Caco-2 (cell line): Measurements from ENCODE around the gene ADGRG3. TPM values are rescaled to one million over a fixed set of nuclear protein-coding genes. Genes with fewer than 3 reads are reported as not detected.

Source experiments
- BruUV-seq: library from RNA; stranded (reverse); fragments of 400-500 nt; replicated peaks from 2 replicates; lab custom pipeline; 2021; lab: Mats Ljungman, UMichigan
- CTCF ChIA-PET: fragments of 300-600 bp; sonication (Branson Sonifier 250); formaldehyde crosslinking; loops from one replicate; lab custom pipeline; 2022; ENCODE audit warnings: antibody characterized with exemption; lab: Charles Lee
- POLR2A ChIA-PET: fragments of 300-600 bp; sonication (Branson Sonifier 250); formaldehyde crosslinking; loops from one replicate; lab custom pipeline; 2022; ENCODE audit warnings: antibody characterized with exemption; lab: Charles Lee
- DNase-seq, 2 experiments: peaks; one replicate each; pipeline versions ENCODE4 v3.0.0 to v3.0.0-alpha.2; 2020 to 2022
- H3K27me3 ChIP-seq: replicated peaks from 2 replicates; pipeline ENCODE4 v1.6.0; 2011; ENCODE audit warnings: low read length; ENCODE audit not compliant: control insufficient read depth, insufficient read depth
- H3K36me3 ChIP-seq: 2 replicates; pipeline ENCODE4 v1.5.1; 2011; ENCODE audit warnings: low read length; ENCODE audit not compliant: control insufficient read depth, insufficient read depth
- H3K4me1 ChIP-seq: fragments of 250-450 bp; sonication (Bioruptor Pico); 2 replicates; pipeline ENCODE4 v1.5.1; 2020; ENCODE audit warnings: mild to moderate bottlenecking
- H3K4me3 ChIP-seq: 2 replicates; pipeline ENCODE4 v1.5.1; 2011; ENCODE audit warnings: low read depth, mild to moderate bottlenecking, control low read depth, low read length
- H3K9me3 ChIP-seq: fragments of 250-450 bp; sonication (Bioruptor Pico); 2 replicates; pipeline ENCODE4 v1.5.1; 2020; ENCODE audit warnings: mild to moderate bottlenecking, moderate library complexity
- H3K27ac Mint-ChIP-seq: one replicate; pipeline ENCODE4 v1.8.0; 2022; ENCODE audit warnings: mixed read lengths; ENCODE audit not compliant: unreplicated experiment
- H3K27me3 Mint-ChIP-seq: one replicate; pipeline ENCODE4 v1.8.0; 2022; ENCODE audit warnings: mixed read lengths; ENCODE audit not compliant: insufficient read depth, unreplicated experiment
- H3K36me3 Mint-ChIP-seq: one replicate; pipeline ENCODE4 v1.8.0; 2022; ENCODE audit warnings: mild to moderate bottlenecking, mixed read lengths; ENCODE audit not compliant: insufficient read depth, unreplicated experiment
- H3K4me1 Mint-ChIP-seq: one replicate; pipeline ENCODE4 v1.8.0; 2022; ENCODE audit warnings: low read depth, mixed read lengths; ENCODE audit not compliant: unreplicated experiment
- H3K4me3 Mint-ChIP-seq: one replicate; pipeline ENCODE4 v1.8.0; 2022; ENCODE audit warnings: mild to moderate bottlenecking, moderate library complexity, mixed read lengths; ENCODE audit not compliant: unreplicated experiment
- H3K9me3 Mint-ChIP-seq: one replicate; pipeline ENCODE4 v1.8.0; 2022; ENCODE audit warnings: mixed read lengths; ENCODE audit not compliant: unreplicated experiment
- intact Hi-C: fragments of 100-400 bp; cut with micrococcal nuclease; formaldehyde crosslinking; loops from one replicate; pipeline ENCODE4 v1.10.0; 2022; ENCODE audit not compliant: unreplicated experiment
- total RNA-seq: library from RNA; stranded (reverse); gene quantifications from 2 replicates; pipeline ENCODE4 v1.2.3, GENCODE V29; 2022
- TF ChIP-seq, protein P1 (sequence below), 2 experiments: fragments of 200-600 bp in 1 of 2; IDR thresholded peaks; 1 replicate in 1 of 2; 2 replicates in 1 of 2; pipeline versions ENCODE4 v1.5.1 to v1.8.0; 2011 to 2022; ENCODE audit warnings: antibody characterized with exemption in 1 of 2, control low read depth in 1 of 2, inconsistent platforms in 1 of 2, low read depth in 1 of 2, low read length in 1 of 2, mild to moderate bottlenecking in 1 of 2, moderate library complexity in 1 of 2; ENCODE audit not compliant: insufficient read depth in 1 of 2, severe bottlenecking in 1 of 2, unreplicated experiment in 1 of 2

The ADGRG3 gene
- total RNA-seq, 1 experiment from 2014 or later, result 0.25 TPM

DNA sequence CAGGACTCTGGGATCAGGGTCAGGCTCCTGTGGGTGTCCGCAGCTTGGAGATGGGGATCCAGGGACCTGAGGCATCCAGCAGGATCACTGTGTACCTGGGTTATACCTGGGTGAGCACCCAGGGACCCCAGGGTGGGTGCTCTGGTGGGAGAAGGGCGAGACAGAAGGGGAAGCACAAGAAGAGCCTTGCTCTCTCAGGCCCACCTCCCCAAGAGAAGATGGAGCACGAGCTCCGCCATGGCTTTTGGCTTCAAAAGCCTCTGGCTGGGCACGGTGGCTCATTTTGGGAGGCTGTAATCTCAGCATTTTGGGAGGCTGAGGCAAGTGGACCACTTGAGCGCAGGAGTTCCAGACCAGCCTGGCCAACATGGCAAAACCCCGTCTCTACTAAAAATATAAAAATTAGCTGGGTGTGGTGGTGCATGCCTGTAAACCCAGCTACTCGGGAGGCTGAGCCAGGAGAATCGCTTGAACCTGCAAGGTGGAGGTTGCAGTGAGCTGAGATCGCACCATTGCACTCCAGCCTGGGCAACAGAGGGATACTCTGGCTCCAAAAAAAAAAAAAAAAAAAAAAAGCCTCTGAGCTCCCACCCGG is 35.4 kb downstream of the ADGRG3 start:
- DNase-seq, result peak in 1 of 2 experiments; percentile 20
- no TSS peak for BruUV-seq
- no peak overlapping the region for H3K4me3 ChIP-seq
- Mint-ChIP-seq H3K27ac (peak overlapping the region; percentile 87), H3K27me3 (no peaks in the 10 kb centered on the region), H3K4me1 (peaks cover 35% of the 10 kb centered on the region), H3K36me3 (no peaks in the 10 kb centered on the region), H3K4me3 (peak overlapping the region; percentile 64), H3K9me3 (peaks cover 15% of the 10 kb centered on the region)
- H3K27me3 ChIP-seq, result no peaks in the 10 kb centered on the region
- no peaks in the 10 kb centered on the region for H3K9me3 ChIP-seq
- intact Hi-C loops, result loop anchor here (1.0 to 5.0 kb wide), 2 partner anchors 17 to 36 kb away; partner anchors contain the start of gene ADGRG3
- H3K4me1 ChIP-seq, result peaks cover 58% of the 10 kb centered on the region
- TF ChIP-seq, protein P1, sequence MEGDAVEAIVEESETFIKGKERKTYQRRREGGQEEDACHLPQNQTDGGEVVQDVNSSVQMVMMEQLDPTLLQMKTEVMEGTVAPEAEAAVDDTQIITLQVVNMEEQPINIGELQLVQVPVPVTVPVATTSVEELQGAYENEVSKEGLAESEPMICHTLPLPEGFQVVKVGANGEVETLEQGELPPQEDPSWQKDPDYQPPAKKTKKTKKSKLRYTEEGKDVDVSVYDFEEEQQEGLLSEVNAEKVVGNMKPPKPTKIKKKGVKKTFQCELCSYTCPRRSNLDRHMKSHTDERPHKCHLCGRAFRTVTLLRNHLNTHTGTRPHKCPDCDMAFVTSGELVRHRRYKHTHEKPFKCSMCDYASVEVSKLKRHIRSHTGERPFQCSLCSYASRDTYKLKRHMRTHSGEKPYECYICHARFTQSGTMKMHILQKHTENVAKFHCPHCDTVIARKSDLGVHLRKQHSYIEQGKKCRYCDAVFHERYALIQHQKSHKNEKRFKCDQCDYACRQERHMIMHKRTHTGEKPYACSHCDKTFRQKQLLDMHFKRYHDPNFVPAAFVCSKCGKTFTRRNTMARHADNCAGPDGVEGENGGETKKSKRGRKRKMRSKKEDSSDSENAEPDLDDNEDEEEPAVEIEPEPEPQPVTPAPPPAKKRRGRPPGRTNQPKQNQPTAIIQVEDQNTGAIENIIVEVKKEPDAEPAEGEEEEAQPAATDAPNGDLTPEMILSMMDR (IDR thresholded peaks at IDR 0.05; ENCODE audit: insufficient read depth in 1 of 2, low read depth in 1 of 2, low read length in 1 of 2, severe bottlenecking in 1 of 2, unreplicated experiment in 1 of 2), result no peak
- POLR2A ChIA-PET, result interaction anchor here (0.6 to 2.0 kb wide), 9 partner anchors 9 to 458 kb away, joined by 3 to 16 read pairs (median 4); partner anchors contain the start of genes ARL2BP and KATNB1
- no peaks in the 10 kb centered on the region for H3K36me3 ChIP-seq
- CTCF ChIA-PET, result interaction anchor here (0.6 to 2.2 kb wide), 9 partner anchors 9 to 116 kb away, joined by 3 to 10 read pairs (median 3); partner anchors contain the start of genes DRC7 and KATNB1

DNA sequence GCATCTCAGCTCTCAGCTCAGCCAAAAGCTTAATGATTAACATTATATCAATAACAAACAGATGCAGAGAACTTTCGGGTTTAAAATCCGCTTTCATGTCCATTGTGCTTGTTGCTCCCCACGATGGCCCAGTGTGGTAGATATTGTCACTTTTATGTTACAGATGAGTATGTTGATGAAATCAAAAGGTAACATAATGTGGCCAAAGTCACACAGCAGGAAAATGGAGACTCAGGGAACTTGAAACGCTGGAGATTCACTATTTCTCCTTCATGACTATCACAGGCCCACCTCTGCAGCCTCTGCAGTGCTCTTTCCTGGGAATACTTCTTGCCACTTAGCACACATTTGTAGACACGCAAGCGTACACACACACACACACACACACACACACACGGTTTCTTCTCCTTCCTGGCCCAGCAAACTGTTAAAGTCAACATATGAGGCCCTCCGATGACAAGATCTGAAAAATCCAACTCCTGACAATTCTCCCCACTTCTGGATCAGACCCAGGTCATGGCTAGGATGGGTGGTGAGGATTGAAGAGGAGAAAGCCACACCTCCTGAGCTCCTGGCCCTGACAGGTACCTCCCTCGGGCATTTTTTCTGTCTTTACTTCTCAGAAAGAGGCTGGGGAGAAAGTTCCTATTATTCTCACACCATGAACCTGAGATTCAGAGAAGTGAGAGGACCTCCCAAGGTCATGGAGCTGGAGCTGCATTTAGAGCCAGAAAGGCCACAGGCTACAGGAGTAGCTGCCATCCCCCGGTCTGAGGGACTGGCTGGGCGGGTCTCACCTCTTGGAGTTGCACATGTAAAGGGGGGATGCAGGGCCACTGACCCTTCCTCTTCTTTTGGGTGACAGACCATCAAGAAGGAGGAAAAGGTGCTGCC is 36.2 kb downstream of the ADGRG3 start:
- intact Hi-C loops, result loop anchor here (1.0 to 5.0 kb wide), 2 partner anchors 16 to 37 kb away; partner anchors contain the start of gene ADGRG3
- Histone ChIP-seq H3K4me1 (peaks cover 57% of the 10 kb centered on the region), H3K4me3 (no peak overlapping the region), H3K27me3 (no peaks in the 10 kb centered on the region), H3K36me3 (no peaks in the 10 kb centered on the region), H3K9me3 (no peaks in the 10 kb centered on the region)
- Mint-ChIP-seq H3K36me3 (no peaks in the 10 kb centered on the region), H3K9me3 (peaks cover 15% of the 10 kb centered on the region), H3K27me3 (no peaks in the 10 kb centered on the region), H3K4me1 (peaks cover 35% of the 10 kb centered on the region), H3K27ac (peak overlapping the region; percentile 87), H3K4me3 (peak overlapping the region; percentile 64)
- peak in 1 of 2 experiments; percentile 57 for DNase-seq
- CTCF ChIA-PET, result interaction anchor here (0.6 to 2.2 kb wide), 9 partner anchors 9 to 117 kb away, joined by 3 to 10 read pairs (median 3); partner anchors contain the start of genes DRC7 and KATNB1
- POLR2A ChIA-PET, result interaction anchor here (0.6 to 2.0 kb wide), 9 partner anchors 8 to 459 kb away, joined by 3 to 16 read pairs (median 4); partner anchors contain the start of genes ARL2BP and KATNB1
- TF ChIP-seq, protein P1 (IDR thresholded peaks at IDR 0.05; ENCODE audit: insufficient read depth in 1 of 2, low read depth in 1 of 2, low read length in 1 of 2, severe bottlenecking in 1 of 2, unreplicated experiment in 1 of 2), result no peak
- BruUV-seq, result no TSS peak
